ENCODE data around the gene BRAF. TPM values are rescaled to one million over a fixed set of nuclear protein-coding genes. Genes with fewer than 3 reads are reported as not detected.

The BRAF gene
- total and polyA plus RNA-seq, 11 donors: 6.7 to 33.5 (median 23.4) TPM

DNA sequence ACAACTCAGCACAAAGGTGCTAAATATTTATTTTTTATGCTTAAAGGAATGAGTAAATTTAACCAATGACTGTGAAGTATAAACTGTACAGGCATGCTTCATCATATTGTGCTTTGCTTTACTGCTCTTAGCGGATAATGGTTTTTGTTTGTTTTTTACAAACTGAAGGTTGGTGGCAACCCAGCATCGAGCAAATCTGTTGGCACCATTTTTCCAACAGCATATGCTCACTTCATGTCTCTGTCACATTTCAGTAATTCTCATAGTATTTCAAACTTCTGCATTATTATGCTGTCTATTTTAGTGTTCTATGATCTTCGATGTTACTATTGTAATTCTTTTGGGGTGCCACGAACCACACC is 22.8 kb downstream of the BRAF start:
- H3K4me1 ChIP-seq: peaks cover 0 to 24% (median 9%) of the 10 kb centered on the region in 12 donors
- no peaks in the 10 kb centered on the region for H3K36me3 ChIP-seq
- no peak for TF ChIP-seq CTCF (IDR thresholded peaks at IDR 0.05)
- TF ChIP-seq POLR2A (IDR thresholded peaks at IDR 0.05): no peak
- 87 to 97% (median 92%) methylated on average over 4 of the region's 4 CpGs for WGBS, 4 donors
- H3K27ac ChIP-seq: no peak overlapping the region
- ATAC-seq: no peak
- no peak overlapping the region for H3K4me3 ChIP-seq
- intact Hi-C loops (cut with DNase I): no loop called here
- no peaks in the 10 kb centered on the region for H3K27me3 ChIP-seq
- H3K9me3 ChIP-seq: peaks cover 0 to 11% (median 0%) of the 10 kb centered on the region in 12 donors
- no peak for DNase-seq

DNA sequence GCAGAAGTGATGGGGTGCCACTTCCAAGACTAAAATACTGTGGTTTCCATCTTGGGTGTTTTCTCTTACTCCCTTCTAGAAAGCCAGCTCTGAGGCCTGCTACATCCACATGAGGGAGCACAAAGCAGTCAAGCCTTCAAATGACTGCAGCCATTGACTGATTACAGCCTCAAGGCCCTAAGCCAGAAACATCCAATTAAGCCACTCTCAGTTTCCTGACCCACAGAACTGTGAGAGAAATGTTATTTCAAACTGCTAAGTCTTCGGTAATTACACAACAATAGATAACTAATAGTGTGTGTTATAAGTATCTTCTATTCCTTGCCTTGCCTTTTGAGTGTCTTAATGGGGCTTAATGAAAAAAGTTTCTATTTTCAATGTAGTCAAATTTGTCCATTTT is 24.8 kb downstream of the BRAF start:
- peak in 3 of 4 donors; percentile 63 to 68 (median 66) for ATAC-seq
- H3K4me1 ChIP-seq: peaks cover 0 to 24% (median 9%) of the 10 kb centered on the region in 12 donors
- WGBS, 4 donors: 47 to 72% (median 49%) methylated on average over 1 of the region's 1 CpG
- no peak overlapping the region for H3K27ac ChIP-seq
- H3K9me3 ChIP-seq: peaks cover 0 to 11% (median 0%) of the 10 kb centered on the region in 12 donors
- TF ChIP-seq POLR2A (IDR thresholded peaks at IDR 0.05) (no peak), CTCF (IDR thresholded peaks at IDR 0.05) (peak in 3 of 12 donors; percentile 11 to 36 (median 30))
- H3K4me3 ChIP-seq: no peak overlapping the region
- intact Hi-C loops (cut with DNase I): no loop called here
- DNase-seq: no peak
- no peaks in the 10 kb centered on the region for H3K36me3 ChIP-seq
- H3K27me3 ChIP-seq: no peaks in the 10 kb centered on the region

DNA sequence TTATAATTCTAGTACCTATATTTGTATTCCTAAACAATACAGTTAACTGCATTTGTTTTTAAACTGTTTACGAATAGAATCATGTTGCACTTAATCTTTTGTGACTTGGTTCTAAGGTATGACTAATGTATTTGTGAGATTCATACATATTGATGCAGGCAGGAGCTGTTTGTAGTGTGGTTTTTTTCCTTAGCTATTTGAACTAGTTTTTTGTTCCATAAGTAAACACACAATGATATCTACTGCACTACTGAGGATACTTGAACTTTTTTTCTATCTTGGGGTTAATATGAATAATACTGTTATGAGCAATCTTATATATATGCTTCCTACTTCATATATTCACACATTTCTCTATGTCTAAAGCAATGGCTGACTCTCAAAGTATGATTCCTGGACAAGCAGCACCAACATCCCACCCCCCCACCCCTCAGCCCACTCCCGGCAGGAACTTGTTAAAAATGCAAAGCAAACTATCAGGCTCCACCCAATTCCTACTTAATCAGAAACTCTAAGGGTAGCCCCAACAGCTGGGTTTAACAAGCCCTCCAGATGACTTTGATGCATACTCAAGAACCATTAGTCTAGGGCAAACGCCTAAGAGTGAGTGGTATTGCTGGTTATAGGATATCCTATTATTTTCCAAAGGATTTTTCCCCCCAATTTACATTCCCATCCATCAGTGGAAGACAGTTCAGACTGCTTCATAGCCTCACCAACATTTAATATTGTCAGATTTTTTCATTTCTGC is 25.8 kb downstream of the BRAF start:
- ATAC-seq: no peak
- peaks cover 0 to 24% (median 9%) of the 10 kb centered on the region in 12 donors for H3K4me1 ChIP-seq
- peaks cover 0 to 11% (median 0%) of the 10 kb centered on the region in 12 donors for H3K9me3 ChIP-seq
- no peak for TF ChIP-seq POLR2A (IDR thresholded peaks at IDR 0.05)
- no peak for TF ChIP-seq CTCF (IDR thresholded peaks at IDR 0.05)
- no peak overlapping the region for H3K4me3 ChIP-seq
- WGBS, 4 donors: 69 to 79% (median 75%) methylated on average over 3 of the region's 3 CpGs
- H3K36me3 ChIP-seq: no peaks in the 10 kb centered on the region
- no peaks in the 10 kb centered on the region for H3K27me3 ChIP-seq
- intact Hi-C loops (cut with DNase I): no loop called here
- no peak for DNase-seq
- no peak overlapping the region for H3K27ac ChIP-seq

- Histone ChIP-seq H3K36me3 (no peaks in the 10 kb centered on the region), H3K4me3 (no peak overlapping the region)
- intact Hi-C loops (cut with DNase I): no loop called here
These were observed 27.7 kb downstream of the BRAF start for GRCh38 chr7:140896996-140897395.

More at GRCh38 chr7:140896996-140897395, 27.7 kb downstream of the BRAF start:
- H3K27me3 ChIP-seq: no peaks in the 10 kb centered on the region
- DNase-seq: no peak
- peaks cover 0 to 29% (median 9%) of the 10 kb centered on the region in 12 donors for H3K4me1 ChIP-seq
- TF ChIP-seq CTCF (IDR thresholded peaks at IDR 0.05): no peak
- TF ChIP-seq POLR2A (IDR thresholded peaks at IDR 0.05): no peak
- WGBS, 4 donors: 95 to 98% (median 96%) methylated on average over 3 of the region's 3 CpGs
- ATAC-seq: no peak
- H3K27ac ChIP-seq: no peak overlapping the region
- H3K9me3 ChIP-seq: no peaks in the 10 kb centered on the region

All from heart left ventricle (tissue), 16 donors.